ENCODE measurements around the gene ZNF665. TPM values are rescaled to one million over a fixed set of nuclear protein-coding genes. Genes with fewer than 3 reads are reported as not detected.

Gene ZNF665
- total RNA-seq, 1 donor from 2014 or later = 1.6 TPM

DNA sequence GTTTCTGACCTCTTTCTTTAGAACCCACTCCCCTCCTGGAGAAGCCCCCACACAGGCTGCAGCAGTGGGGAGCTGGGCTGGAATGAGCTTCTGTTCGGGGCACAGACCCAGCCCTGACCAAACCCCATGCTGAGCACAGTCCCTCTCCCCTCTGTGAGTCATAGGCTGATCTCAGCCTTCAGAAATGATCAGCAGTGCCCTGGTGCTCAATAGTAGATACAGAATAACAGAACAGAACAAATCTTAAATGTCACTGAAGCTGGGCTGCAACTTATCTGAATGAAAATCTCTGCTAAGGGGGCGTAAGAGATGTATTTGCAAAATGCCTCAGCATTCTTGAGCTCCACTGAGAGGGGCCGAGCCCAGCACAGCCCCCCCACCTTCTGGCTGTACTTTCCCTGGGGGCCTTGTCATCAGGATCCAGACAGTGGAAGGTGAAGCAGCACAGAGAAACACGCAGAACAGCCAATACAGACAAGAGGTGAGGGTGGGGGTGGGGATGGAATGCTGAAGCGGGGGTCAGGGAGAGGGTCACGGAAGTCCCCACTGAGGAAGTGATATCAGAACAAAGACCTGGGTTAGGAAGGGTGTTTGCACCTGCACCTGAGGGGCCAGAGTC, 9.9 kb downstream of the ZNF665 start:
- DNase-seq = no peak
- Histone ChIP-seq H3K27me3 (ENCODE audit: low read depth) (no peaks in the 10 kb centered on the region), H3K36me3 (peaks cover 24% of the 10 kb centered on the region), H3K27ac (replicated peaks) (no peak overlapping the region), H3K4me3 (no peak overlapping the region), H3K4me1 (no peaks in the 10 kb centered on the region), H3K9me3 (replicated peaks) (no peaks in the 10 kb centered on the region)
- intact Hi-C loops (cut with micrococcal nuclease) = no loop called here
- TF ChIP-seq, protein P1, sequence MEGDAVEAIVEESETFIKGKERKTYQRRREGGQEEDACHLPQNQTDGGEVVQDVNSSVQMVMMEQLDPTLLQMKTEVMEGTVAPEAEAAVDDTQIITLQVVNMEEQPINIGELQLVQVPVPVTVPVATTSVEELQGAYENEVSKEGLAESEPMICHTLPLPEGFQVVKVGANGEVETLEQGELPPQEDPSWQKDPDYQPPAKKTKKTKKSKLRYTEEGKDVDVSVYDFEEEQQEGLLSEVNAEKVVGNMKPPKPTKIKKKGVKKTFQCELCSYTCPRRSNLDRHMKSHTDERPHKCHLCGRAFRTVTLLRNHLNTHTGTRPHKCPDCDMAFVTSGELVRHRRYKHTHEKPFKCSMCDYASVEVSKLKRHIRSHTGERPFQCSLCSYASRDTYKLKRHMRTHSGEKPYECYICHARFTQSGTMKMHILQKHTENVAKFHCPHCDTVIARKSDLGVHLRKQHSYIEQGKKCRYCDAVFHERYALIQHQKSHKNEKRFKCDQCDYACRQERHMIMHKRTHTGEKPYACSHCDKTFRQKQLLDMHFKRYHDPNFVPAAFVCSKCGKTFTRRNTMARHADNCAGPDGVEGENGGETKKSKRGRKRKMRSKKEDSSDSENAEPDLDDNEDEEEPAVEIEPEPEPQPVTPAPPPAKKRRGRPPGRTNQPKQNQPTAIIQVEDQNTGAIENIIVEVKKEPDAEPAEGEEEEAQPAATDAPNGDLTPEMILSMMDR (IDR thresholded peaks at IDR 0.05; ENCODE audit: borderline replicate concordance) = no peak

DNA sequence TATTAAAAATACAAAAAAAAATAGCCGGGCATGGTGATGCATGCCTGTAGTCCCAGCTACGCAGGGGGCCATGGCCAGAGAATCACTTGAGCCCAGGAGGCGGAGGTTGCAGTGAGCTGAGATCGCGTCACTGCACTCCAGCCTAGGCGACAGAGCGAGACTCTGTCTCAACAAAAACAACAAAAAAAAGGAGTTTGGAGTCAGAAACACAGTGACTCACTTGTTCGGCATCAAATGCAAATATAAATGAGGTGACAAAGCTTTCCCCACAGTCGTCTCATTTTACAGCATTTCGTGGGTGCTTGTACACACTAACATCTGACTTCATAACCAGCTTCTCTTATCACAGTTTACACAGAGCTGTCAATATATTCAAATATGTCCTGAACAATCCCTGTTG, 11.0 kb downstream of the ZNF665 start:
- TF ChIP-seq, protein P1 (IDR thresholded peaks at IDR 0.05; ENCODE audit: borderline replicate concordance) = no peak
- no peak overlapping the region for H3K4me3 ChIP-seq
- H3K27me3 ChIP-seq (ENCODE audit: low read depth) = no peaks in the 10 kb centered on the region
- H3K4me1 ChIP-seq = no peaks in the 10 kb centered on the region
- peaks cover 24% of the 10 kb centered on the region for H3K36me3 ChIP-seq
- intact Hi-C loops (cut with micrococcal nuclease) = no loop called here
- no peak for DNase-seq
- no peak overlapping the region for H3K27ac ChIP-seq (replicated peaks)
- no peaks in the 10 kb centered on the region for H3K9me3 ChIP-seq (replicated peaks)

DNA sequence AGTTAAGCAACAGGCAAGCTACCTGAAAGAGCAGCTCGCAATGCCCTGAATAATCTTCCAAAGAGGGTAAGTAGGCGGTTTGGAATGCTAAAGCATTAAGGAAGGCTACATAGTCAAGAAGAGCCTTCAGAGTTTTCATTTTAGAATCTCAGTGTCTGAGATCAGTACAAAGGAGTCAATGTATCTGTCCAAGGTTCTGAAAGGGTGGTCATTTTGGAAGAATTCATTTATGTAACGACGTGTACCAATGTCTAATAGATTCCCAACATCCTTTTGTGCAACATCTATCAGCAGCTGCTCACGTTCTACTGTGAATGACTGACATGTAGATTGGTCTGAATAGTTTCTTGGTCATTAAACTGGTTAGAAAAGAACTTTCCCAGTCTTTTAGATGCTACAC, 15.2 kb downstream of the ZNF665 start:
- Histone ChIP-seq H3K36me3 (peaks cover 40% of the 10 kb centered on the region), H3K4me3 (no peak overlapping the region), H3K4me1 (no peaks in the 10 kb centered on the region), H3K27ac (replicated peaks) (no peak overlapping the region), H3K9me3 (replicated peaks) (no peaks in the 10 kb centered on the region), H3K27me3 (ENCODE audit: low read depth) (no peaks in the 10 kb centered on the region)
- no peak for DNase-seq
- intact Hi-C loops (cut with micrococcal nuclease) = no loop called here
- TF ChIP-seq, protein P1 (IDR thresholded peaks at IDR 0.05; ENCODE audit: borderline replicate concordance) = no peak

DNA sequence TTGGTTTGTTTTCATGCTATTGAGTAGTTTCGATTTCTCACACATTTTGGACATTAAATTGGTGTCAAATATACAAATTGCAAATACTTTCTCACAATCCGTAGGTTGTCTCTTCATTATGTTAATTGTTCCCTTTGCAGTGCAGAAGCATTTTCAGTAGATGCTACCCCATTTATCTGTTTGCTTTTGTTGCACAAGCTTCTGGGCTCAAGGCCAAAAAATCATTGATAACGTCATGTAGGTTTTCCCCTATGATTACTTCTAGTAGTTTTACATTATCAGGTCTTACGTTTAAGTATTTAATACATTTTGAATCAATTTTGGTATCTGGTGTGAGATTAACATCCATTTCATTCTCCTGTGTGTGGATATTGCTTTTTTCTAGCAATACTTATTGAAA, 20.3 kb downstream of the ZNF665 start:
- peaks cover 29% of the 10 kb centered on the region for H3K9me3 ChIP-seq (replicated peaks)
- intact Hi-C loops (cut with micrococcal nuclease) = no loop called here

DNA sequence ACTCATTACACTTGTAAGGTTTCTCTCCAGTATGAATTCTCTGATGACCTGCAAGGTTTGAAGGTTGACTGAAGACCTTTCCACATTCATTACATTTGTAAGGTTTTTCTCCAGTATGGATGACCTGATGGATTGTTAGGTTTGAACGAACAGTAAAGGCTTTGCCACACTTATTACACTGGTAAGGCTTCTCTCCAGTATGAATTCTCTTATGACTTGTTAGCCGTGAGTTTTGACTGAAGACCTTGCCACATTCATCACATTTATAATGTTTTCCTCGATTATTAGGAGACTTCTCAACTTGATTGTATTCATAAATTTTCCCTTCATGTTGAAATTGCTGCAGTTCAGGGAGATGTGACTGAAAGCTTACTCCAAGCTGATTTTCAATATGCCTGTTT, 27.5 kb downstream of the ZNF665 start:
- peaks cover 93% of the 10 kb centered on the region for H3K9me3 ChIP-seq (replicated peaks)
- no peak overlapping the region for H3K27ac ChIP-seq (replicated peaks)
- H3K4me3 ChIP-seq = no peak overlapping the region
- TF ChIP-seq, protein P1 (IDR thresholded peaks at IDR 0.05; ENCODE audit: borderline replicate concordance) = no peak
- H3K36me3 ChIP-seq = peaks cover 34% of the 10 kb centered on the region
- H3K4me1 ChIP-seq = no peaks in the 10 kb centered on the region
- DNase-seq = no peak
- H3K27me3 ChIP-seq (ENCODE audit: low read depth) = no peaks in the 10 kb centered on the region
- intact Hi-C loops (cut with micrococcal nuclease) = no loop called here

More for the DNA sequence above, 20.3 kb downstream of the ZNF665 start:
- Histone ChIP-seq H3K36me3 (peaks cover 30% of the 10 kb centered on the region), H3K27ac (replicated peaks) (no peak overlapping the region), H3K27me3 (ENCODE audit: low read depth) (no peaks in the 10 kb centered on the region), H3K4me3 (no peak overlapping the region), H3K4me1 (no peaks in the 10 kb centered on the region)
- TF ChIP-seq, protein P1 (IDR thresholded peaks at IDR 0.05; ENCODE audit: borderline replicate concordance) = no peak
- no peak for DNase-seq
